ENCODE data around the gene SLC1A1.

Gene SLC1A1

GRCh38 chr9:4547016-4547415 is 56.7 kb downstream of the SLC1A1 start:
- no peak for DNase-seq

- no peak for DNase-seq
These were observed 58.8 kb downstream of the SLC1A1 start for GRCh38 chr9:4548811-4549725.

- no peak for DNase-seq
These were observed 59.6 kb downstream of the SLC1A1 start for GRCh38 chr9:4549751-4550295.

- no peak for DNase-seq
These were observed 60.7 kb downstream of the SLC1A1 start for GRCh38 chr9:4550777-4551484.

GRCh38 chr9:4553951-4554381 is 63.7 kb downstream of the SLC1A1 start:
- no peak for DNase-seq

GRCh38 chr9:4555236-4555635 is 65.0 kb downstream of the SLC1A1 start:
- DNase-seq, result no peak

GRCh38 chr9:4558371-4558998 is 68.2 kb downstream of the SLC1A1 start:
- DNase-seq, result no peak

GRCh38 chr9:4559261-4560182 is 69.3 kb downstream of the SLC1A1 start:
- DNase-seq, result no peak

GRCh38 chr9:4563105-4563504 is 72.8 kb downstream of the SLC1A1 start:
- DNase-seq, result no peak

- DNase-seq, result no peak
These were observed 76.5 kb downstream of the SLC1A1 start for GRCh38 chr9:4566806-4567205.

- no peak for DNase-seq
These were observed 77.3 kb downstream of the SLC1A1 start for GRCh38 chr9:4567601-4568000.

GRCh38 chr9:4569101-4569500 is 78.8 kb downstream of the SLC1A1 start:
- no peak for DNase-seq

- no peak for DNase-seq
These were observed 82.0 kb downstream of the SLC1A1 start for GRCh38 chr9:4572184-4572826.

GRCh38 chr9:4573176-4573575 is 82.9 kb downstream of the SLC1A1 start:
- no peak for DNase-seq

GRCh38 chr9:4573634-4574389 is 83.5 kb downstream of the SLC1A1 start:
- no peak for DNase-seq

GRCh38 chr9:4574657-4575243 is 84.5 kb downstream of the SLC1A1 start:
- DNase-seq, result no peak

- no peak for DNase-seq
These were observed 85.7 kb downstream of the SLC1A1 start for GRCh38 chr9:4575997-4576396.

GRCh38 chr9:4576448-4576847 is 86.2 kb downstream of the SLC1A1 start:
- no peak for DNase-seq

GRCh38 chr9:4579001-4579400 is 88.7 kb downstream of the SLC1A1 start:
- no peak for DNase-seq

GRCh38 chr9:4581035-4581760 is 90.9 kb downstream of the SLC1A1 start:
- DNase-seq, result no peak

All from NCI-H1048 (cell line).